OCI-LY7 (cell line): ENCODE data around the gene MRPS34. TPM values are rescaled to one million over a fixed set of nuclear protein-coding genes. Genes with fewer than 3 reads are reported as not detected.

Source experiments
- BruUV-seq: library from RNA; stranded (reverse); fragments of 400-500 nt; replicated peaks from 2 replicates; lab custom pipeline; 2021; lab: Mats Ljungman, UMichigan
- CTCF ChIA-PET: fragments of 300-600 bp; sonication (Branson Sonifier 250); formaldehyde crosslinking; loops from one replicate; lab custom pipeline; 2022; ENCODE audit warnings: antibody characterized with exemption; ENCODE audit not compliant: unreplicated experiment; lab: Charles Lee
- POLR2A ChIA-PET: fragments of 300-600 bp; sonication (Branson Sonifier 250); formaldehyde crosslinking; loops from one replicate; lab custom pipeline; 2022; ENCODE audit warnings: antibody characterized with exemption; lab: Charles Lee
- DNase-seq: peaks from one replicate; pipeline ENCODE4 v3.0.0-alpha.2; 2015; ENCODE audit warnings: low spot score
- H2AFZ ChIP-seq: fragments of 200-600 bp; sonication (generic), shearing (Covaris generic); 2 replicates; pipeline ENCODE4 v1.6.1; 2014; ENCODE audit warnings: mild to moderate bottlenecking, antibody characterized with exemption, low read length, moderate library complexity
- H3K27ac ChIP-seq: fragments of 200-600 bp; sonication (generic); 2 replicates; pipeline ENCODE4 v1.5.1; 2014; ENCODE audit warnings: mixed run types, low read depth, mild to moderate bottlenecking, moderate library complexity, low read length, inconsistent platforms; ENCODE audit not compliant: poor library complexity, severe bottlenecking
- H3K36me3 ChIP-seq: fragments of 200-600 bp; sonication (generic); 2 replicates; pipeline ENCODE4 v1.6.1; 2014; ENCODE audit warnings: mild to moderate bottlenecking, antibody characterized with exemption, low read length, moderate library complexity, mixed read lengths; ENCODE audit not compliant: insufficient read depth
- H3K4me1 ChIP-seq: fragments of 200-600 bp; sonication (generic); 2 replicates; pipeline ENCODE4 v1.5.1; 2014; ENCODE audit warnings: mild to moderate bottlenecking, low read length; ENCODE audit not compliant: insufficient read depth, poor library complexity, severe bottlenecking
- H3K4me2 ChIP-seq: fragments of 200-600 bp; sonication (generic); 2 replicates; pipeline ENCODE4 v1.6.1; 2014; ENCODE audit warnings: mild to moderate bottlenecking, low read length
- H3K4me3 ChIP-seq: fragments of 200-600 bp; sonication (generic); 2 replicates; pipeline ENCODE4 v1.5.1; 2014; ENCODE audit warnings: mild to moderate bottlenecking, low read depth, low read length; ENCODE audit not compliant: poor library complexity, severe bottlenecking
- H3K79me2 ChIP-seq: fragments of 200-600 bp; sonication (generic); 2 replicates; pipeline ENCODE4 v1.6.1; 2016; ENCODE audit warnings: low read depth, mild to moderate bottlenecking, low read length, moderate library complexity, mixed read lengths; ENCODE audit not compliant: insufficient read depth
- H3K9me2 ChIP-seq: fragments of 200-600 bp; sonication (generic); 2 replicates; pipeline ENCODE4 v1.6.1; 2016; ENCODE audit warnings: mild to moderate bottlenecking, low read length, mixed read lengths; ENCODE audit not compliant: insufficient read depth
- H3K9me3 ChIP-seq: fragments of 200-600 bp; sonication (generic); 2 replicates; pipeline ENCODE4 v1.6.1; 2014; ENCODE audit warnings: mild to moderate bottlenecking, mixed run types, low read length, mixed read lengths
- H4K20me1 ChIP-seq: fragments of 200-600 bp; sonication (generic); 2 replicates; pipeline ENCODE4 v1.6.1; 2014; ENCODE audit warnings: mild to moderate bottlenecking, antibody characterized with exemption, low read length, moderate library complexity, mixed read lengths; ENCODE audit not compliant: insufficient read depth
- EZH2phosphoT487 ChIP-seq: fragments of 200-600 bp; sonication (generic); IDR thresholded peaks from 2 replicates; pipeline ENCODE4 v1.6.1; 2018; ENCODE audit warnings: low read depth, borderline replicate concordance, mild to moderate bottlenecking, mixed run types, antibody characterized with exemption, low read length, moderate library complexity, mixed read lengths
- intact Hi-C: fragments of 100-400 bp; cut with micrococcal nuclease; formaldehyde crosslinking; loops from one replicate; pipeline ENCODE4 v1.10.0; 2022; ENCODE audit not compliant: unreplicated experiment
- total RNA-seq, 2 experiments: library from RNA; depleted of rRNA in 1 of 2; stranded (reverse); fragments of >200 nt in 1 of 2; shearing (Covaris generic) in 1 of 2; gene quantifications; 2 replicates each; pipeline ENCODE4 v1.2.3, GENCODE V29; 2014 to 2022
- TF ChIP-seq, protein P1 (sequence below): fragments of 200-600 bp; sonication (generic); conservative IDR thresholded peaks from 2 replicates; pipeline ENCODE4 v1.5.1; 2014; ENCODE audit warnings: mild to moderate bottlenecking, antibody characterized with exemption, low read length, moderate library complexity, mixed read lengths

MRPS34 gene
- total RNA-seq, 2 experiments from 2014 or later, result 170 to 196 TPM

- Histone ChIP-seq H3K36me3 (peaks cover 70% of the 10 kb centered on the region), H3K4me2 (no peak overlapping the region), H2AFZ (no peak overlapping the region), H3K79me2 (peaks cover 7% of the 10 kb centered on the region; the same call in 1 of the 2 replicates), H3K4me3 (no peak overlapping the region), H3K4me1 (peaks cover 10% of the 10 kb centered on the region), H4K20me1 (no peaks in the 10 kb centered on the region), H3K27ac (no peak overlapping the region), H3K9me2 (no peaks in the 10 kb centered on the region), H3K9me3 (no peaks in the 10 kb centered on the region)
- intact Hi-C loops, result no loop called here
- DNase-seq, result no peak
- TF ChIP-seq, protein P1, sequence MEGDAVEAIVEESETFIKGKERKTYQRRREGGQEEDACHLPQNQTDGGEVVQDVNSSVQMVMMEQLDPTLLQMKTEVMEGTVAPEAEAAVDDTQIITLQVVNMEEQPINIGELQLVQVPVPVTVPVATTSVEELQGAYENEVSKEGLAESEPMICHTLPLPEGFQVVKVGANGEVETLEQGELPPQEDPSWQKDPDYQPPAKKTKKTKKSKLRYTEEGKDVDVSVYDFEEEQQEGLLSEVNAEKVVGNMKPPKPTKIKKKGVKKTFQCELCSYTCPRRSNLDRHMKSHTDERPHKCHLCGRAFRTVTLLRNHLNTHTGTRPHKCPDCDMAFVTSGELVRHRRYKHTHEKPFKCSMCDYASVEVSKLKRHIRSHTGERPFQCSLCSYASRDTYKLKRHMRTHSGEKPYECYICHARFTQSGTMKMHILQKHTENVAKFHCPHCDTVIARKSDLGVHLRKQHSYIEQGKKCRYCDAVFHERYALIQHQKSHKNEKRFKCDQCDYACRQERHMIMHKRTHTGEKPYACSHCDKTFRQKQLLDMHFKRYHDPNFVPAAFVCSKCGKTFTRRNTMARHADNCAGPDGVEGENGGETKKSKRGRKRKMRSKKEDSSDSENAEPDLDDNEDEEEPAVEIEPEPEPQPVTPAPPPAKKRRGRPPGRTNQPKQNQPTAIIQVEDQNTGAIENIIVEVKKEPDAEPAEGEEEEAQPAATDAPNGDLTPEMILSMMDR, result no peak
- TF ChIP-seq EZH2phosphoT487, result no peak
- BruUV-seq, result no TSS peak
- ChIA-PET POLR2A (no interaction called here), CTCF (no interaction called here)
These were observed 5.6 kb downstream of the MRPS34 start for GRCh38 chr16:1767116-1767994.

DNA sequence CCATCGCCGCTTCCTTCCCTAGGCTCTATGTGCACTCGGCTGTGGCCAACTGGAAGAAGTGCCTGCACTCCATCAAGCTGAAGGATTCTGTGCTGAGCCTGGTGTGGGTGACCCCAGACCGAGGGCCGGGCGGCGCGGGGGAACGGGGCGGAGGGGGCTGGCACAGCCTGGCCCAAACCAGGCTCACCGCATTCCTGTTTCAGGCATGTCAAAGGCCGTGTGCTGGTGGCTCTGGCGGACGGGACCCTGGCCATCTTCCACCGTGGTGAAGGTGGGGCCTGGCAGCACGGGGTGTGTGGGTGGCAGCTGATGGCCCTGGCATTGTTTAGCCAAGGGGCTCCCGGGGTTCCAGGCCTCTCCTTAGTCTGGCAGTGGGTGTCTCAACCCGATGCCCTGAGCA lies 6.2 kb downstream of the MRPS34 start:
- H3K4me2 ChIP-seq, result no peak overlapping the region
- no peak overlapping the region for H3K4me3 ChIP-seq
- POLR2A ChIA-PET, result no interaction called here
- H2AFZ ChIP-seq, result no peak overlapping the region
- H3K9me2 ChIP-seq, result no peaks in the 10 kb centered on the region
- no peaks in the 10 kb centered on the region for H4K20me1 ChIP-seq
- no TSS peak for BruUV-seq
- no peak for TF ChIP-seq EZH2phosphoT487
- peaks cover 1% of the 10 kb centered on the region; the same call in 1 of the 2 replicates for H3K79me2 ChIP-seq
- H3K27ac ChIP-seq, result no peak overlapping the region
- CTCF ChIA-PET, result no interaction called here
- H3K4me1 ChIP-seq, result peaks cover 10% of the 10 kb centered on the region
- no peak for DNase-seq
- intact Hi-C loops, result no loop called here
- peaks cover 63% of the 10 kb centered on the region for H3K36me3 ChIP-seq
- no peaks in the 10 kb centered on the region for H3K9me3 ChIP-seq

DNA sequence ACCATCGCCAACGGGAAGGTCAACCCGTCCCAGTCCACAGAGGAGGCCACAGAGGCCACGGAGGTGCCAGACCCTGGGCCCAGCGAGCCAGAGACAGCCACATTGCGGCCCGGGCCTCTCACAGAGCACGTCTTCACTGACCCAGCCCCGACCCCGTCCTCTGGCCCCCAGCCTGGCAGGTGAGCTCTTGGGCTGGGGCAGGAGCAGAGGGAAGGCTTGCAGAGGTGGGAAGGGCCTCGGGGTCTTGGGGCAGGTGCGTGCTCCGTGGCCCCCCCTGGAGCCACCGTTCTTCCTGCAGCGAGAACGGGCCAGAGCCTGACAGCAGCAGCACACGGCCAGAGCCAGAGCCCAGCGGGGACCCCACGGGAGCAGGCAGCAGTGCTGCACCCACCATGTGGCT lies 6.7 kb downstream of the MRPS34 start:
- Histone ChIP-seq H3K9me3 (no peaks in the 10 kb centered on the region), H4K20me1 (no peaks in the 10 kb centered on the region), H3K27ac (no peak overlapping the region), H3K4me1 (peaks cover 10% of the 10 kb centered on the region), H3K4me3 (no peak overlapping the region), H3K4me2 (no peak overlapping the region), H3K9me2 (no peaks in the 10 kb centered on the region), H2AFZ (no peak overlapping the region), H3K79me2 (no peaks in the 10 kb centered on the region), H3K36me3 (peaks cover 63% of the 10 kb centered on the region)
- intact Hi-C loops, result no loop called here
- DNase-seq, result no peak
- no TSS peak for BruUV-seq
- ChIA-PET POLR2A (no interaction called here), CTCF (no interaction called here)
- TF ChIP-seq EZH2phosphoT487, result no peak
- TF ChIP-seq, protein P1, result no peak
